Activated naive CD8-positive, alpha-beta T cell treated with anti-CD3 and anti-CD28 coated beads, Interleukin-2, amount 10 ng/mL, durations not matched to agents 7 days and 5 days (primary cell): Measurements from ENCODE around the gene STRA8. TPM values are rescaled to one million over a fixed set of nuclear protein-coding genes. Genes with fewer than 3 reads are reported as not detected.

Experiments
- ATAC-seq: fragments of 150-1000 bp; cut with Tn5 transposase; one replicate; pipeline ENCODE4 v1.10.0; 2021; ENCODE audit warnings: low read depth, moderate library complexity
- POLR2A ChIA-PET: fragments of 350-600 bp; sonication (Branson Sonifier 250); formaldehyde crosslinking; loops from one replicate; lab custom pipeline; 2021; ENCODE audit warnings: antibody characterized with exemption; lab: Charles Lee
- DNase-seq: peaks from one replicate; pipeline ENCODE4 v3.0.0; 2021
- H3K27ac Mint-ChIP-seq: one replicate; pipeline ENCODE4 v1.8.0; 2022; ENCODE audit warnings: mild to moderate bottlenecking, mixed read lengths
- H3K27me3 Mint-ChIP-seq: one replicate; pipeline ENCODE4 v1.8.0; 2022; ENCODE audit warnings: mild to moderate bottlenecking, moderate library complexity, mixed read lengths
- H3K36me3 Mint-ChIP-seq: one replicate; pipeline ENCODE4 v1.8.0; 2021; ENCODE audit warnings: mild to moderate bottlenecking, mixed read lengths
- H3K4me1 Mint-ChIP-seq: one replicate; pipeline ENCODE4 v1.8.0; 2021; ENCODE audit warnings: mixed read lengths
- H3K4me3 Mint-ChIP-seq: one replicate; pipeline ENCODE4 v1.8.0; 2022; ENCODE audit warnings: mild to moderate bottlenecking, moderate library complexity, mixed read lengths
- H3K9me3 Mint-ChIP-seq: one replicate; pipeline ENCODE4 v1.8.0; 2021; ENCODE audit warnings: mixed read lengths
- total RNA-seq, 2 experiments: library from RNA; stranded (reverse); gene quantifications; one replicate each; pipeline ENCODE4 v1.2.3, GENCODE V29; 2021

The STRA8 gene
- total RNA-seq, 2 experiments from 2014 or later, result not detected

GRCh38 chr7:135234727-135235126, 1.1 kb downstream of the STRA8 start:
- DNase-seq (no peak), ATAC-seq (no peak)
- POLR2A ChIA-PET, result no interaction called here
- H3K4me3 Mint-ChIP-seq, result no peak overlapping the region
- H3K9me3 Mint-ChIP-seq, result no peaks in the 10 kb centered on the region
- H3K36me3 Mint-ChIP-seq, result no peaks in the 10 kb centered on the region
- peaks cover 4% of the 10 kb centered on the region for H3K4me1 Mint-ChIP-seq
- no peak overlapping the region for H3K27ac Mint-ChIP-seq
- H3K27me3 Mint-ChIP-seq, result peaks cover 3% of the 10 kb centered on the region

- Mint-ChIP-seq H3K36me3 (no peaks in the 10 kb centered on the region), H3K9me3 (no peaks in the 10 kb centered on the region), H3K4me1 (peaks cover 4% of the 10 kb centered on the region), H3K4me3 (no peak overlapping the region), H3K27me3 (peaks cover 8% of the 10 kb centered on the region), H3K27ac (no peak overlapping the region)
- POLR2A ChIA-PET, result no interaction called here
- no peak for DNase-seq
- ATAC-seq, result no peak
Observed at GRCh38 chr7:135235841-135236240, 2.2 kb downstream of the STRA8 start.

GRCh38 chr7:135236727-135237126, 3.1 kb downstream of the STRA8 start:
- POLR2A ChIA-PET, result no interaction called here
- DNase-seq, result no peak
- H3K4me3 Mint-ChIP-seq, result no peak overlapping the region
- no peak for ATAC-seq
- H3K36me3 Mint-ChIP-seq, result no peaks in the 10 kb centered on the region
- H3K4me1 Mint-ChIP-seq, result peaks cover 4% of the 10 kb centered on the region
- H3K27me3 Mint-ChIP-seq, result peaks cover 9% of the 10 kb centered on the region
- H3K27ac Mint-ChIP-seq, result peak overlapping the region; percentile 32
- H3K9me3 Mint-ChIP-seq, result no peaks in the 10 kb centered on the region

- no peaks in the 10 kb centered on the region for H3K9me3 Mint-ChIP-seq
- H3K36me3 Mint-ChIP-seq, result no peaks in the 10 kb centered on the region
- no peak for ATAC-seq
- peaks cover 11% of the 10 kb centered on the region for H3K27me3 Mint-ChIP-seq
- POLR2A ChIA-PET, result no interaction called here
- H3K27ac Mint-ChIP-seq, result no peak overlapping the region
- peaks cover 4% of the 10 kb centered on the region for H3K4me1 Mint-ChIP-seq
- no peak overlapping the region for H3K4me3 Mint-ChIP-seq
- DNase-seq, result no peak
Observed at GRCh38 chr7:135238112-135238744, 4.6 kb downstream of the STRA8 start.

GRCh38 chr7:135239263-135239662, 5.6 kb downstream of the STRA8 start:
- POLR2A ChIA-PET, result no interaction called here
- Mint-ChIP-seq H3K27me3 (peaks cover 14% of the 10 kb centered on the region), H3K27ac (no peak overlapping the region), H3K4me3 (no peak overlapping the region), H3K4me1 (peaks cover 4% of the 10 kb centered on the region), H3K9me3 (no peaks in the 10 kb centered on the region), H3K36me3 (no peaks in the 10 kb centered on the region)
- no peak for ATAC-seq
- no peak for DNase-seq

GRCh38 chr7:135240441-135240840, 6.8 kb downstream of the STRA8 start:
- Mint-ChIP-seq H3K27ac (no peak overlapping the region), H3K36me3 (no peaks in the 10 kb centered on the region), H3K4me1 (peaks cover 4% of the 10 kb centered on the region), H3K4me3 (no peak overlapping the region), H3K27me3 (peaks cover 15% of the 10 kb centered on the region), H3K9me3 (no peaks in the 10 kb centered on the region)
- ATAC-seq, result no peak
- DNase-seq, result no peak
- POLR2A ChIA-PET, result no interaction called here

- no peaks in the 10 kb centered on the region for H3K36me3 Mint-ChIP-seq
Observed at GRCh38 chr7:135242096-135242684, 8.6 kb downstream of the STRA8 start.

GRCh38 chr7:135245226-135246190, 11.9 kb downstream of the STRA8 start:
- Mint-ChIP-seq H3K4me3 (no peak overlapping the region), H3K4me1 (no peaks in the 10 kb centered on the region), H3K9me3 (no peaks in the 10 kb centered on the region), H3K36me3 (no peaks in the 10 kb centered on the region), H3K27ac (no peak overlapping the region), H3K27me3 (peaks cover 8% of the 10 kb centered on the region)
- DNase-seq (no peak), ATAC-seq (no peak)
- POLR2A ChIA-PET, result no interaction called here

More at GRCh38 chr7:135242096-135242684, 8.6 kb downstream of the STRA8 start:
- no peaks in the 10 kb centered on the region for H3K4me1 Mint-ChIP-seq
- no peak for DNase-seq
- H3K9me3 Mint-ChIP-seq, result no peaks in the 10 kb centered on the region
- no peak overlapping the region for H3K4me3 Mint-ChIP-seq
- POLR2A ChIA-PET, result no interaction called here
- no peak for ATAC-seq
- no peak overlapping the region for H3K27ac Mint-ChIP-seq
- peaks cover 15% of the 10 kb centered on the region for H3K27me3 Mint-ChIP-seq

- POLR2A ChIA-PET, result no interaction called here
- Mint-ChIP-seq H3K4me1 (no peaks in the 10 kb centered on the region), H3K9me3 (no peaks in the 10 kb centered on the region), H3K27ac (no peak overlapping the region), H3K36me3 (no peaks in the 10 kb centered on the region), H3K4me3 (no peak overlapping the region), H3K27me3 (peaks cover 7% of the 10 kb centered on the region)
- DNase-seq (no peak), ATAC-seq (no peak)
Observed at GRCh38 chr7:135246191-135246825, 12.7 kb downstream of the STRA8 start.

GRCh38 chr7:135247746-135248471, 14.3 kb downstream of the STRA8 start:
- no peaks in the 10 kb centered on the region for H3K9me3 Mint-ChIP-seq
- H3K27ac Mint-ChIP-seq, result no peak overlapping the region
- no peaks in the 10 kb centered on the region for H3K36me3 Mint-ChIP-seq
- no peak for ATAC-seq
- no peak for DNase-seq
- POLR2A ChIA-PET, result no interaction called here
- no peak overlapping the region for H3K4me3 Mint-ChIP-seq
- H3K27me3 Mint-ChIP-seq, result peaks cover 5% of the 10 kb centered on the region
- peaks cover 3% of the 10 kb centered on the region for H3K4me1 Mint-ChIP-seq

GRCh38 chr7:135248546-135248945, 14.9 kb downstream of the STRA8 start:
- DNase-seq (no peak), ATAC-seq (no peak)
- POLR2A ChIA-PET, result no interaction called here
- Mint-ChIP-seq H3K4me1 (peaks cover 3% of the 10 kb centered on the region), H3K27me3 (peaks cover 5% of the 10 kb centered on the region), H3K27ac (no peak overlapping the region), H3K36me3 (no peaks in the 10 kb centered on the region), H3K4me3 (no peak overlapping the region), H3K9me3 (no peaks in the 10 kb centered on the region)

- H3K27me3 Mint-ChIP-seq, result no peaks in the 10 kb centered on the region
- no peak overlapping the region for H3K4me3 Mint-ChIP-seq
- no peak for DNase-seq
- ATAC-seq, result no peak
- H3K36me3 Mint-ChIP-seq, result no peaks in the 10 kb centered on the region
- H3K4me1 Mint-ChIP-seq, result peaks cover 3% of the 10 kb centered on the region
- no peak overlapping the region for H3K27ac Mint-ChIP-seq
- POLR2A ChIA-PET, result no interaction called here
- H3K9me3 Mint-ChIP-seq, result no peaks in the 10 kb centered on the region
Observed at GRCh38 chr7:135251496-135252391, 18.1 kb downstream of the STRA8 start.
